IMR-90 (cell line): Measurements from ENCODE around the gene PLCB4. TPM values are rescaled to one million over a fixed set of nuclear protein-coding genes. Genes with fewer than 3 reads are reported as not detected.

Experiments
- ATAC-seq: fragments of 200-7000 bp; cut with Tn5 transposase; 2 replicates; pipeline ENCODE4 v1.9.1; 2020; ENCODE audit warnings: low read depth, mild to moderate bottlenecking, moderate library complexity
- BruUV-seq: library from RNA; stranded (reverse); fragments of 400-500 nt; replicated peaks from 2 replicates; lab custom pipeline; 2021; lab: Mats Ljungman, UMichigan
- CTCF ChIA-PET: fragments of 300-600 bp; formaldehyde crosslinking; extraction: SDS; loops from one replicate; lab custom pipeline; 2021; ENCODE audit warnings: antibody characterized with exemption; lab: Yijun Ruan, JAX
- POLR2A ChIA-PET: fragments of 300-600 bp; sonication (Branson Sonifier 250); formaldehyde crosslinking; loops from one replicate; lab custom pipeline; 2022; ENCODE audit warnings: antibody characterized with exemption; ENCODE audit not compliant: unreplicated experiment; lab: Charles Lee
- DNase-seq: peaks from one replicate; pipeline ENCODE4 v3.0.0; 2013
- H2AFZ ChIP-seq: replicated peaks from 2 replicates; pipeline ENCODE3; 2013; ENCODE audit warnings: low read length, mild to moderate bottlenecking; ENCODE audit not compliant: poor library complexity
- H2AK5ac ChIP-seq: 2 replicates; pipeline ENCODE4 v1.6.1; 2013; ENCODE audit warnings: low read depth, low read length, inconsistent platforms
- H2AK9ac ChIP-seq: replicated peaks from 2 replicates; pipeline ENCODE3; 2013; ENCODE audit warnings: mild to moderate bottlenecking, low read depth, low read length, moderate library complexity; ENCODE audit not compliant: poor library complexity
- H2BK120ac ChIP-seq: 2 replicates; pipeline ENCODE4 v1.6.1; 2013; ENCODE audit warnings: low read depth, low read length, inconsistent platforms
- H2BK15ac ChIP-seq: 3 replicates; pipeline ENCODE4 v1.6.1; 2013; ENCODE audit warnings: low read depth, low read length, inconsistent platforms
- H2BK20ac ChIP-seq: 2 replicates; pipeline ENCODE4 v1.6.1; 2013; ENCODE audit warnings: low read depth, mild to moderate bottlenecking, inconsistent platforms, low read length, moderate library complexity
- H2BK5ac ChIP-seq: 2 replicates; pipeline ENCODE4 v1.6.1; 2013; ENCODE audit warnings: mild to moderate bottlenecking, low read depth, low read length, inconsistent platforms; ENCODE audit not compliant: poor library complexity, severe bottlenecking
- H3K14ac ChIP-seq: replicated peaks from 2 replicates; pipeline ENCODE4 v1.6.1; 2013; ENCODE audit warnings: low read depth, low read length, inconsistent platforms
- H3K18ac ChIP-seq: 2 replicates; pipeline ENCODE4 v1.6.1; 2013; ENCODE audit warnings: low read depth, low read length, control low read depth
- H3K23ac ChIP-seq: 2 replicates; pipeline ENCODE4 v1.6.1; 2013; ENCODE audit warnings: low read depth, low read length, inconsistent platforms
- H3K27ac ChIP-seq: 2 replicates; pipeline ENCODE4 v1.5.1; 2013; ENCODE audit warnings: mild to moderate bottlenecking, control low read depth, low read length; ENCODE audit not compliant: insufficient read depth
- H3K27me3 ChIP-seq: 2 replicates; pipeline ENCODE4 v1.6.1; 2013; ENCODE audit warnings: low read length; ENCODE audit not compliant: control insufficient read depth, insufficient read depth
- H3K36me3 ChIP-seq: 2 replicates; pipeline ENCODE4 v1.6.1; 2013; ENCODE audit warnings: low read length, mixed read lengths; ENCODE audit not compliant: control insufficient read depth, insufficient read depth
- H3K4ac ChIP-seq: 2 replicates; pipeline ENCODE4 v1.6.1; 2013; ENCODE audit warnings: low read depth, low read length, inconsistent platforms
- H3K4me1 ChIP-seq: 2 replicates; pipeline ENCODE4 v1.6.1; 2013; ENCODE audit warnings: low read length, mixed read lengths; ENCODE audit not compliant: control insufficient read depth, insufficient read depth
- H3K4me2 ChIP-seq: 2 replicates; pipeline ENCODE4 v1.6.1; 2013; ENCODE audit warnings: low read depth, mild to moderate bottlenecking, control low read depth, low read length, moderate library complexity
- H3K4me3 ChIP-seq: 2 replicates; pipeline ENCODE4 v1.5.1; 2013; ENCODE audit warnings: low read depth, mild to moderate bottlenecking, control low read depth, low read length, moderate library complexity; ENCODE audit not compliant: insufficient read depth
- H3K56ac ChIP-seq: 2 replicates; pipeline ENCODE4 v1.6.1; 2013; ENCODE audit warnings: low read length, inconsistent platforms; ENCODE audit not compliant: insufficient read depth; ENCODE audit errors: extremely low read depth
- H3K79me1 ChIP-seq, 2 experiments: 2 replicates each; pipeline ENCODE4 v1.6.1; 2013; ENCODE audit warnings: low read length in 2 of 2, inconsistent platforms in 1 of 2, low read depth in 1 of 2
- H3K9ac ChIP-seq: 2 replicates; pipeline ENCODE4 v1.6.1; 2013; ENCODE audit warnings: low read depth, low read length, control low read depth
- H3K9me1 ChIP-seq: 2 replicates; pipeline ENCODE4 v1.6.1; 2013; ENCODE audit warnings: low read length, inconsistent platforms; ENCODE audit not compliant: insufficient read depth
- H3K9me3 ChIP-seq: 2 replicates; pipeline ENCODE4 v1.6.1; 2013; ENCODE audit warnings: low read length; ENCODE audit not compliant: control insufficient read depth, insufficient read depth
- H4K20me1 ChIP-seq: 2 replicates; pipeline ENCODE4 v1.6.1; 2013; ENCODE audit warnings: low read length, inconsistent platforms; ENCODE audit not compliant: insufficient read depth
- H4K5ac ChIP-seq: 2 replicates; pipeline ENCODE4 v1.6.1; 2013; ENCODE audit warnings: mild to moderate bottlenecking, low read depth, low read length, control low read depth
- H4K8ac ChIP-seq, 2 experiments: 2 replicates each; pipeline ENCODE4 v1.6.1; 2013; ENCODE audit warnings: low read depth in 2 of 2, low read length in 2 of 2, control low read depth in 1 of 2, inconsistent platforms in 1 of 2
- H4K91ac ChIP-seq: 2 replicates; pipeline ENCODE4 v1.6.1; 2013; ENCODE audit warnings: low read depth, low read length, inconsistent platforms; ENCODE audit not compliant: insufficient read depth
- BHLHE40 ChIP-seq: fragments of 150-350 bp; IDR thresholded peaks from 2 replicates; pipeline ENCODE4 v1.6.1; 2016; ENCODE audit warnings: mild to moderate bottlenecking, low read depth, low read length
- FOS ChIP-seq: fragments of 150-350 bp; IDR thresholded peaks from 2 replicates; pipeline ENCODE4 v1.6.1; 2016; ENCODE audit warnings: low read depth, low read length
- MAFK ChIP-seq: IDR thresholded peaks from 2 replicates; pipeline ENCODE4 v1.6.1; 2012; ENCODE audit warnings: low read depth, low read length, improper control_type of control experiment
- MAZ ChIP-seq: IDR thresholded peaks from 2 replicates; pipeline ENCODE4 v1.6.1; 2012; ENCODE audit warnings: low read depth, mild to moderate bottlenecking, low read length, improper control_type of control experiment, moderate library complexity, borderline replicate concordance
- NFE2L2 ChIP-seq: fragments of 150-350 bp; IDR thresholded peaks from 2 replicates; pipeline ENCODE4 v1.6.1; 2016; ENCODE audit warnings: low read depth, mild to moderate bottlenecking, low read length
- POLR2A ChIP-seq: IDR thresholded peaks from 2 replicates; pipeline ENCODE4 v1.6.1; 2012; ENCODE audit warnings: mild to moderate bottlenecking, low read depth, low read length
- RAD21 ChIP-seq: IDR thresholded peaks from 2 replicates; pipeline ENCODE4 v1.6.1; 2012; ENCODE audit warnings: low read length, improper control_type of control experiment
- RCOR1 ChIP-seq: IDR thresholded peaks from 2 replicates; pipeline ENCODE4 v1.6.1; 2012; ENCODE audit warnings: mild to moderate bottlenecking, low read length, improper control_type of control experiment; ENCODE audit not compliant: insufficient replicate concordance
- SMC3 ChIP-seq: fragments of 150-350 bp; IDR thresholded peaks from 2 replicates; pipeline ENCODE4 v1.6.1; 2016; ENCODE audit warnings: low read depth, mild to moderate bottlenecking, antibody characterized with exemption, low read length, moderate library complexity
- WGBS, 2 experiments: methylation state at CpG; one replicate each; pipeline versions ENCODE4 v1.1.5 to v1.1.7; 2013; ENCODE audit warnings: missing lambda C conversion rate in 2 of 2; ENCODE audit not compliant: insufficient read length in 1 of 2; ENCODE audit errors: extremely low coverage in 2 of 2; 5-methylcytosine and 5-hydroxymethylcytosine counted together
- dilution Hi-C: fragments of 300-500 bp; cut with HindIII; formaldehyde crosslinking; loops from one replicate; pipeline ENCODE4 v1.14.3; 2018; ENCODE audit warnings: low sequenced_read_pairs; ENCODE audit not compliant: unreplicated experiment
- in situ Hi-C: fragments of 300-500 bp; cut with MboI; formaldehyde crosslinking; loops from 3 replicates; pipeline ENCODE4 v1.14.3; 2019; ENCODE audit warnings: low sequenced_read_pairs, inconsistent platforms, mixed read lengths
- intact Hi-C: fragments of 100-400 bp; cut with micrococcal nuclease; formaldehyde crosslinking; loops from 2 replicates; pipeline ENCODE4 v1.10.0; 2022
- polyA plus RNA-seq, 3 experiments: library from polyadenylated mRNA; depleted of rRNA; stranded (reverse); fragments of >200 nt; gene quantifications; 2 replicates each; pipeline ENCODE4 v1.2.3, GENCODE V29; 2012; ENCODE audit warnings: low replicate concordance in 1 of 3
- total RNA-seq: library from RNA; depleted of rRNA; stranded (reverse); fragments of >200 nt; gene quantifications from 2 replicates; pipeline ENCODE4 v1.2.3, GENCODE V29; 2012
- TF ChIP-seq, protein P1 (sequence below): conservative IDR thresholded peaks from 2 replicates; pipeline ENCODE4 v1.5.1; 2012; ENCODE audit warnings: mild to moderate bottlenecking, low read depth, low read length, improper control_type of control experiment
- TF ChIP-seq, protein P2 (sequence below): fragments of 150-350 bp; IDR thresholded peaks from 2 replicates; pipeline ENCODE4 v1.6.1; 2016; ENCODE audit warnings: low read depth, mild to moderate bottlenecking, low read length, moderate library complexity, borderline replicate concordance
- TF ChIP-seq, protein P3 (sequence below): fragments of 150-350 bp; IDR thresholded peaks from 2 replicates; pipeline ENCODE4 v1.6.1; 2017; ENCODE audit warnings: mild to moderate bottlenecking, antibody characterized with exemption, low read length, low read depth

The PLCB4 gene
- total and polyA plus RNA-seq, 2 of the 4 experiments (the other 2 are of a cell fraction), result 12.5 to 24.0 TPM

- H2AK5ac ChIP-seq, result peak overlapping the region; percentile 56; the same call in 1 of the 2 replicates
- TF ChIP-seq, protein P1, sequence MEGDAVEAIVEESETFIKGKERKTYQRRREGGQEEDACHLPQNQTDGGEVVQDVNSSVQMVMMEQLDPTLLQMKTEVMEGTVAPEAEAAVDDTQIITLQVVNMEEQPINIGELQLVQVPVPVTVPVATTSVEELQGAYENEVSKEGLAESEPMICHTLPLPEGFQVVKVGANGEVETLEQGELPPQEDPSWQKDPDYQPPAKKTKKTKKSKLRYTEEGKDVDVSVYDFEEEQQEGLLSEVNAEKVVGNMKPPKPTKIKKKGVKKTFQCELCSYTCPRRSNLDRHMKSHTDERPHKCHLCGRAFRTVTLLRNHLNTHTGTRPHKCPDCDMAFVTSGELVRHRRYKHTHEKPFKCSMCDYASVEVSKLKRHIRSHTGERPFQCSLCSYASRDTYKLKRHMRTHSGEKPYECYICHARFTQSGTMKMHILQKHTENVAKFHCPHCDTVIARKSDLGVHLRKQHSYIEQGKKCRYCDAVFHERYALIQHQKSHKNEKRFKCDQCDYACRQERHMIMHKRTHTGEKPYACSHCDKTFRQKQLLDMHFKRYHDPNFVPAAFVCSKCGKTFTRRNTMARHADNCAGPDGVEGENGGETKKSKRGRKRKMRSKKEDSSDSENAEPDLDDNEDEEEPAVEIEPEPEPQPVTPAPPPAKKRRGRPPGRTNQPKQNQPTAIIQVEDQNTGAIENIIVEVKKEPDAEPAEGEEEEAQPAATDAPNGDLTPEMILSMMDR, result no peak
- no peak for TF ChIP-seq BHLHE40
- TF ChIP-seq MAFK, result no peak
- TF ChIP-seq, protein P2, sequence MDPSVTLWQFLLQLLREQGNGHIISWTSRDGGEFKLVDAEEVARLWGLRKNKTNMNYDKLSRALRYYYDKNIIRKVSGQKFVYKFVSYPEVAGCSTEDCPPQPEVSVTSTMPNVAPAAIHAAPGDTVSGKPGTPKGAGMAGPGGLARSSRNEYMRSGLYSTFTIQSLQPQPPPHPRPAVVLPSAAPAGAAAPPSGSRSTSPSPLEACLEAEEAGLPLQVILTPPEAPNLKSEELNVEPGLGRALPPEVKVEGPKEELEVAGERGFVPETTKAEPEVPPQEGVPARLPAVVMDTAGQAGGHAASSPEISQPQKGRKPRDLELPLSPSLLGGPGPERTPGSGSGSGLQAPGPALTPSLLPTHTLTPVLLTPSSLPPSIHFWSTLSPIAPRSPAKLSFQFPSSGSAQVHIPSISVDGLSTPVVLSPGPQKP, result no peak
- TF ChIP-seq POLR2A, result no peak
- no peak for TF ChIP-seq RCOR1
- no peak for TF ChIP-seq FOS
- TF ChIP-seq SMC3, result no peak
- TF ChIP-seq NFE2L2, result no peak
- TF ChIP-seq MAZ, result no peak
- TF ChIP-seq RAD21, result no peak
- TF ChIP-seq, protein P3, sequence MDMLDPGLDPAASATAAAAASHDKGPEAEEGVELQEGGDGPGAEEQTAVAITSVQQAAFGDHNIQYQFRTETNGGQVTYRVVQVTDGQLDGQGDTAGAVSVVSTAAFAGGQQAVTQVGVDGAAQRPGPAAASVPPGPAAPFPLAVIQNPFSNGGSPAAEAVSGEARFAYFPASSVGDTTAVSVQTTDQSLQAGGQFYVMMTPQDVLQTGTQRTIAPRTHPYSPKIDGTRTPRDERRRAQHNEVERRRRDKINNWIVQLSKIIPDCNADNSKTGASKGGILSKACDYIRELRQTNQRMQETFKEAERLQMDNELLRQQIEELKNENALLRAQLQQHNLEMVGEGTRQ, result no peak
- intact Hi-C loops (no loop called here), in situ Hi-C loops (no loop called here), dilution Hi-C loops (no loop called here)
- no peak overlapping the region for H2AFZ ChIP-seq
- 0 out of 2 replicates have a peak overlapping the region, but pooled peaks have one; percentile 24 for H3K4ac ChIP-seq
- H3K4me1 ChIP-seq, result peaks cover 6% of the 10 kb centered on the region
- H3K9me3 ChIP-seq, result no peaks in the 10 kb centered on the region
- no peak overlapping the region for H3K23ac ChIP-seq
- no peak overlapping the region for H3K4me2 ChIP-seq
- H2BK20ac ChIP-seq, result no peak overlapping the region
- H4K5ac ChIP-seq, result no peak overlapping the region
- peak; percentile 14; the same call in 1 of the 2 replicates for ATAC-seq
- POLR2A ChIA-PET, result no interaction called here
- no peak overlapping the region for H2BK15ac ChIP-seq
- DNase-seq, result peak; percentile 45
- peaks cover 22 to 74% of the 10 kb centered on the region in 2 experiments for H3K79me1 ChIP-seq
- BruUV-seq, result no TSS peak
- H4K20me1 ChIP-seq, result peaks cover 29% of the 10 kb centered on the region; the same call in 1 of the 2 replicates
- CTCF ChIA-PET, result interaction anchor here (1.0 kb wide), 1 partner anchor 151 kb away, joined by 3 read pairs; no protein-coding TSS in a partner anchor
- H3K18ac ChIP-seq, result no peak overlapping the region
- H3K36me3 ChIP-seq, result no peaks in the 10 kb centered on the region
- no peak overlapping the region for H3K56ac ChIP-seq
- no peak overlapping the region for H2AK9ac ChIP-seq
- no peaks in the 10 kb centered on the region for H3K27me3 ChIP-seq
- no peak overlapping the region for H3K9ac ChIP-seq
- no peak overlapping the region for H2BK120ac ChIP-seq
- H2BK5ac ChIP-seq, result no peak overlapping the region
- H4K8ac ChIP-seq, result no peak overlapping the region
- no peak overlapping the region for H3K4me3 ChIP-seq
- peaks cover 14% of the 10 kb centered on the region for H3K9me1 ChIP-seq
- no peak overlapping the region for H4K91ac ChIP-seq
- WGBS, 2 experiments, result 86% methylated on average over 1 of the region's 3 CpGs; no CpG with 5 or more reads in 1 of the 2 experiments
- H3K14ac ChIP-seq, result no peak overlapping the region
- H3K27ac ChIP-seq, result no peak overlapping the region
Observed at GRCh38 chr20:9241721-9242427, 173.0 kb downstream of the PLCB4 start.
